K562 (cell line): ENCODE results near the gene HSPA14. TPM values are rescaled to one million over a fixed set of nuclear protein-coding genes. Genes with fewer than 3 reads are reported as not detected.

Experiments
- ATAC-seq: fragments of 200-7000 bp; cut with Tn5 transposase; 3 replicates; pipeline ENCODE4 v1.9.1; 2020; ENCODE audit warnings: moderate library complexity
- BruUV-seq: library from RNA; stranded (reverse); fragments of 400-500 nt; replicated peaks from 2 replicates; lab custom pipeline; 2021; lab: Mats Ljungman, UMichigan
- CTCF ChIA-PET: fragments of 300-600 bp; formaldehyde crosslinking; extraction: SDS; loops from one replicate; lab custom pipeline; 2021; ENCODE audit warnings: low intra/inter-chr PET ratio; lab: Yijun Ruan, JAX
- POLR2A ChIA-PET: fragments of 300-600, 350-650 bp; sonication (Branson Sonifier 250); formaldehyde crosslinking; extraction: SDS; loops from one replicate; lab custom pipeline; 2021; ENCODE audit warnings: antibody characterized with exemption, inconsistent platforms; lab: Yijun Ruan, JAX
- DNase-seq, 4 experiments: peaks; one replicate each; pipeline versions ENCODE4 v3.0.0 to v3.0.0-alpha.2; 2011 to 2018; ENCODE audit warnings: low spot score in 3 of 4, mixed read lengths in 3 of 4; ENCODE audit errors: extremely low read depth in 1 of 4
- FAIRE-seq: peaks from 2 replicates; lab custom pipeline; 2011; peaks lifted over from hg19 to GRCh38; lab: Jason Lieb, UNC
- H2AFZ ChIP-seq: 2 replicates; pipeline ENCODE4 v1.6.0; 2011; ENCODE audit warnings: low read depth, low read length, control low read depth, inconsistent platforms
- H3K27ac ChIP-seq: fragments of 200-600 bp; 3 replicates; pipeline ENCODE4 v1.8.0; 2011; ENCODE audit warnings: low read depth, mild to moderate bottlenecking, control low read depth, inconsistent platforms, low read length, moderate library complexity, mixed read lengths; ENCODE audit errors: extremely low read depth
- H3K27me3 ChIP-seq, 2 experiments: fragments of 300-600 bp in 1 of 2; 2 replicates in 1 of 2; 3 replicates in 1 of 2; pipeline versions ENCODE4 v1.6.0 to v1.8.0; 2011; ENCODE audit warnings: inconsistent platforms in 2 of 2, low read length in 2 of 2, mild to moderate bottlenecking in 1 of 2, mixed read lengths in 1 of 2, moderate library complexity in 1 of 2; ENCODE audit not compliant: control insufficient read depth in 2 of 2, insufficient read depth in 2 of 2
- H3K36me3 ChIP-seq: fragments of 300-600 bp; 3 replicates; pipeline ENCODE4 v1.8.0; 2011; ENCODE audit warnings: mild to moderate bottlenecking, low read length, inconsistent platforms; ENCODE audit not compliant: control insufficient read depth, insufficient read depth
- H3K4me1 ChIP-seq, 2 experiments: fragments of 200-600 bp in 1 of 2; replicated peaks in 1 of 2; 2 replicates in 1 of 2; 3 replicates in 1 of 2; pipeline versions ENCODE4 v1.5.1 to v1.8.0; 2011; ENCODE audit warnings: inconsistent platforms in 2 of 2, low read length in 2 of 2, mild to moderate bottlenecking in 1 of 2, mixed read lengths in 1 of 2, moderate library complexity in 1 of 2; ENCODE audit not compliant: control insufficient read depth in 2 of 2, insufficient read depth in 2 of 2
- H3K4me2 ChIP-seq: 2 replicates; pipeline ENCODE4 v1.6.1; 2011; ENCODE audit warnings: low read length, control low read depth, inconsistent platforms, mixed read lengths; ENCODE audit not compliant: insufficient read depth
- H3K4me3 ChIP-seq: fragments of 200-600 bp; sonication (generic), shearing (Covaris generic); 2 replicates; pipeline ENCODE4 v1.5.1; 2016; ENCODE audit warnings: control low read depth, inconsistent platforms
- H3K79me2 ChIP-seq: fragments of 200-600 bp; 3 replicates; pipeline ENCODE4 v1.8.0; 2011; ENCODE audit warnings: low read length, inconsistent platforms; ENCODE audit not compliant: control insufficient read depth, insufficient read depth
- H3K9ac ChIP-seq, 2 experiments: 2 replicates each; pipeline versions ENCODE4 v1.6.0 to v1.6.1; 2011; ENCODE audit warnings: low read depth in 2 of 2, low read length in 2 of 2, control low read depth in 1 of 2, inconsistent platforms in 1 of 2, mild to moderate bottlenecking in 1 of 2, mixed read lengths in 1 of 2; ENCODE audit not compliant: insufficient read depth in 1 of 2
- H3K9me1 ChIP-seq: one replicate; pipeline ENCODE4 v1.6.0; 2011; ENCODE audit warnings: inconsistent platforms, mild to moderate bottlenecking, low read length, moderate library complexity; ENCODE audit not compliant: control insufficient read depth, insufficient read depth
- H3K9me3 ChIP-seq: replicated peaks from 2 replicates; pipeline ENCODE4 v1.5.1; 2011; ENCODE audit warnings: low read depth, low read length, inconsistent platforms; ENCODE audit not compliant: control insufficient read depth, insufficient read depth
- H4K20me1 ChIP-seq: replicated peaks from 2 replicates; pipeline ENCODE4 v1.6.1; 2011; ENCODE audit warnings: low read length, inconsistent platforms, mixed read lengths; ENCODE audit not compliant: control insufficient read depth, insufficient read depth
- COPS2 ChIP-seq: fragments of 450-650 bp; conservative IDR thresholded peaks from 2 replicates; pipeline ENCODE4 v1.6.1; 2016; ENCODE audit warnings: mild to moderate bottlenecking, moderate library complexity
- NR2C1 ChIP-seq, 2 experiments: fragments of 450-650 bp; IDR thresholded peaks; 2 replicates each; pipeline ENCODE4 v1.6.1; 2017; ENCODE audit warnings: mild to moderate bottlenecking in 2 of 2, antibody characterized with exemption in 1 of 2, inconsistent platforms in 1 of 2, missing compliant biosample characterization in 1 of 2, missing genetic modification characterization in 1 of 2
- PTTG1 ChIP-seq: fragments of 450-650 bp; IDR thresholded peaks from 2 replicates; pipeline ENCODE4 v1.6.1; 2016; ENCODE audit warnings: low read depth, mild to moderate bottlenecking, missing genetic modification characterization, missing compliant biosample characterization
- ZNF431 ChIP-seq: sonication (generic); formaldehyde crosslinking; IDR thresholded peaks from 2 replicates; pipeline ENCODE4 v1.8.0; 2022; ENCODE audit warnings: mild to moderate bottlenecking, missing genetic modification reagents
- WGBS: fragments of 100-300 bp; shearing (Covaris generic); methylation state at CpG from one replicate; pipeline ENCODE4 v1.1.6; 2016; ENCODE audit warnings: low coverage, mixed read lengths; ENCODE audit not compliant: insufficient coverage; ENCODE audit errors: missing lambda C conversion rate; 5-methylcytosine and 5-hydroxymethylcytosine counted together
- in situ Hi-C: fragments of 300-500 bp; cut with MboI; formaldehyde crosslinking; loops from 4 replicates; pipeline ENCODE4 v1.15.0; 2018; ENCODE audit warnings: inconsistent platforms, mixed read lengths
- intact Hi-C: fragments of 100-400 bp; cut with micrococcal nuclease; formaldehyde crosslinking; loops from 2 replicates; pipeline ENCODE4 v1.14.2; 2022
- polyA plus RNA-seq, 8 experiments: library from polyadenylated mRNA; depleted of rRNA in 4 of 8; stranded (reverse) in 5 of 8; unstranded in 3 of 8; fragments of >200 nt; fragmentation: Nextera tagmentation in 2 of 8; fragmentation: Illumina TruSeq in 1 of 8; extraction: Ambion mirVana in 2 of 8; extraction: Trizol in 1 of 8; gene quantifications; 2 replicates each; pipeline versions ENCODE4 v1.2.1 to v1.2.3, GENCODE V29; 2011 to 2014; ENCODE audit warnings: inconsistent platforms in 1 of 8, missing spikeins in 1 of 8
- total RNA-seq, 7 experiments: library from RNA; depleted of rRNA in 6 of 7; stranded (reverse); fragments of >200 nt in 6 of 7; fragmentation: Illumina TruSeq in 2 of 7; extraction: Trizol in 2 of 7; gene quantifications; 2 replicates each; pipeline versions ENCODE4 v1.2.1 to v1.2.3, GENCODE V29; 2011 to 2021; ENCODE audit warnings: low replicate concordance in 1 of 7
- TF ChIP-seq, protein P1 (sequence below): fragments of 250-450 bp; sonication (Bioruptor Pico); IDR thresholded peaks from 2 replicates; pipeline ENCODE4 v1.4.0; 2020; ENCODE audit warnings: borderline replicate concordance

HSPA14 gene
- total and polyA plus RNA-seq, 9 of the 15 experiments (the other 6 are each of a cell fraction or from before 2014, with no cell fraction given) = 41.9 to 75.0 (median 63.2) TPM

DNA sequence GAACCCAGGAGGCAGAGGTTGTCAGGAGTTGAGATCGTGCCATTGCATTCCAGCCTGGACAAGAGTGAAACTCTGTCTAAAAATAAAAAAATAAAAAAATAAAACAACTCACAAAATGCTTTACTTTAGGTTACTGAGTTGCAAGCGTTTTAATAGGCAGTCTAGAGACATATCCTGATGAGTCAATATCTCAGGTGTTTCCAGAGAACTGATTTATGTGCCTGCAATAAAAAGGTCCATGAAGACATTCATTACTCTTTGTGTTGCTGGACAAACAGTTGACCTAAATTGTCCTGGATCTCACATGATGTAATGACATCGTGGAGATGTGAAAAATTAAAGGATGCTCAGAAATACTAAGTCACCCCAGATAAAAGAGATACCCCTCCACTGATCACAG lies 31.8 kb upstream of the HSPA14 start:
- Histone ChIP-seq H3K4me2 (no peak overlapping the region), H3K9me1 (no peaks in the 10 kb centered on the region), H3K79me2 (no peaks in the 10 kb centered on the region), H3K4me3 (no peak overlapping the region), H2AFZ (no peak overlapping the region), H3K4me1 (no peaks in the 10 kb centered on the region), H3K9me3 (no peaks in the 10 kb centered on the region), H4K20me1 (no peaks in the 10 kb centered on the region; the same call in 1 of the 2 replicates), H3K36me3 (no peaks in the 10 kb centered on the region), H3K27me3 (peaks cover 14 to 34% of the 10 kb centered on the region in 2 experiments; a peak in 4 of 5 replicates), H3K9ac (no peak overlapping the region), H3K27ac (no peak overlapping the region)
- ChIA-PET CTCF (no interaction called here), POLR2A (no interaction called here)
- no TSS peak for BruUV-seq
- in situ Hi-C loops (no loop called here), intact Hi-C loops (no loop called here)
- TF ChIP-seq, protein P1, sequence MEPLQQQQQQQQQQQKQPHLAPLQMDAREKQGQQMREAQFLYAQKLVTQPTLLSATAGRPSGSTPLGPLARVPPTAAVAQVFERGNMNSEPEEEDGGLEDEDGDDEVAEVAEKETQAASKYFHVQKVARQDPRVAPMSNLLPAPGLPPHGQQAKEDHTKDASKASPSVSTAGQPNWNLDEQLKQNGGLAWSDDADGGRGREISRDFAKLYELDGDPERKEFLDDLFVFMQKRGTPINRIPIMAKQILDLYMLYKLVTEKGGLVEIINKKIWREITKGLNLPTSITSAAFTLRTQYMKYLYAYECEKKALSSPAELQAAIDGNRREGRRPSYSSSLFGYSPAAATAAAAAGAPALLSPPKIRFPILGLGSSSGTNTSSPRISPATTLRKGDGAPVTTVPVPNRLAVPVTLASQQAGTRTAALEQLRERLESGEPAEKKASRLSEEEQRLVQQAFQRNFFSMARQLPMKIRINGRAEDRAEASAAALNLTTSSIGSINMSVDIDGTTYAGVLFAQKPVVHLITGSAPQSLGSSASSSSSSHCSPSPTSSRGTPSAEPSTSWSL (CRISPR knock-in tag) = no peak
- TF ChIP-seq NR2C1 (IDR thresholded peaks at IDR 0.05) (no peak), NR2C1 (tag; IDR thresholded peaks at IDR 0.05) (no peak), PTTG1 (no peak), ZNF431 (no peak), COPS2 (no peak)
- FAIRE-seq = no peak
- DNase-seq = no peak
- ATAC-seq = no peak
- 2% methylated on average over 3 of the region's 3 CpGs for WGBS
